GM12878 (cell line): ENCODE results near the gene ACVR1C. TPM values are rescaled to one million over a fixed set of nuclear protein-coding genes. Genes with fewer than 3 reads are reported as not detected.

Source experiments
- ATAC-seq: fragments of 200-7000 bp; cut with Tn5 transposase; 3 replicates; pipeline ENCODE4 v1.9.1; 2020; ENCODE audit warnings: mild to moderate bottlenecking, moderate library complexity
- BruUV-seq: library from RNA; stranded (reverse); fragments of 400-500 nt; replicated peaks from 2 replicates; lab custom pipeline; 2021; lab: Mats Ljungman, UMichigan
- CTCF ChIA-PET: fragments of 300-600 bp; sonication (Branson Sonifier 250); formaldehyde crosslinking; extraction: SDS; loops from one replicate; lab custom pipeline; 2021; ENCODE audit warnings: inconsistent platforms; lab: Yijun Ruan, JAX
- POLR2A ChIA-PET: fragments of 350-600 bp; formaldehyde crosslinking; extraction: SDS; loops from one replicate; lab custom pipeline; 2021; ENCODE audit warnings: inconsistent platforms; lab: Charles Lee
- RAD21 ChIA-PET: fragments of 300-600 bp; sonication (Branson Sonifier 250); formaldehyde crosslinking; loops from one replicate; lab custom pipeline; 2023; ENCODE audit warnings: antibody characterized with exemption; ENCODE audit not compliant: unreplicated experiment; lab: Charles Lee
- SMC1A ChIA-PET: fragments of 300-600 bp; sonication (Branson Sonifier 250); formaldehyde crosslinking; loops from one replicate; lab custom pipeline; 2023; ENCODE audit not compliant: unreplicated experiment, uncharacterized antibody; lab: Charles Lee
- DNase-seq: peaks from one replicate; pipeline ENCODE4 v3.0.0-alpha.2; 2011; ENCODE audit warnings: low read depth, low spot score
- FAIRE-seq: peaks from 3 replicates; lab custom pipeline; 2011; peaks lifted over from hg19 to GRCh38; lab: Jason Lieb, UNC
- H2AFZ ChIP-seq: 2 replicates; pipeline ENCODE4 v1.6.0; 2011; ENCODE audit warnings: low read depth, low read length, control low read depth; ENCODE audit not compliant: control insufficient read depth
- H3K27ac ChIP-seq: 2 replicates; pipeline ENCODE4 v1.5.1; 2011; ENCODE audit warnings: control low read depth; ENCODE audit not compliant: control insufficient read depth, insufficient read depth
- H3K27me3 ChIP-seq, 2 experiments: replicated peaks in 1 of 2; 2 replicates each; pipeline versions ENCODE4 v1.6.0 to v1.6.1; 2011; ENCODE audit warnings: low read length in 1 of 2; ENCODE audit not compliant: control insufficient read depth in 2 of 2, insufficient read depth in 2 of 2
- H3K36me3 ChIP-seq, 2 experiments: 2 replicates each; pipeline ENCODE4 v1.5.1; 2011; ENCODE audit warnings: low read length in 1 of 2; ENCODE audit not compliant: control insufficient read depth in 2 of 2, insufficient read depth in 2 of 2
- H3K4me1 ChIP-seq: 2 replicates; pipeline ENCODE4 v1.6.1; 2011; ENCODE audit warnings: mild to moderate bottlenecking, low read length, moderate library complexity, mixed read lengths; ENCODE audit not compliant: control insufficient read depth, insufficient read depth
- H3K4me2 ChIP-seq: 2 replicates; pipeline ENCODE4 v1.6.0; 2011; ENCODE audit warnings: control low read depth; ENCODE audit not compliant: control insufficient read depth, insufficient read depth
- H3K4me3 ChIP-seq: fragments of 200-600 bp; sonication (generic); 2 replicates; pipeline ENCODE4 v1.5.1; 2016
- H3K79me2 ChIP-seq: 2 replicates; pipeline ENCODE4 v1.6.0; 2011; ENCODE audit warnings: low read length; ENCODE audit not compliant: control insufficient read depth, insufficient read depth
- H3K9ac ChIP-seq: 2 replicates; pipeline ENCODE4 v1.8.0; 2011; ENCODE audit warnings: low read length, control low read depth, mixed read lengths; ENCODE audit not compliant: control insufficient read depth, insufficient read depth
- H3K9me3 ChIP-seq: replicated peaks from 3 replicates; pipeline ENCODE4 v1.5.1; 2011; ENCODE audit warnings: mild to moderate bottlenecking, low read length; ENCODE audit not compliant: control insufficient read depth, insufficient read depth
- H4K20me1 ChIP-seq: 2 replicates; pipeline ENCODE4 v1.6.0; 2011; ENCODE audit not compliant: control insufficient read depth, insufficient read depth
- CEBPB ChIP-seq, 2 experiments: fragments of 150-350 bp in 1 of 2; IDR thresholded peaks; 2 replicates each; pipeline ENCODE4 v1.6.1; 2012 to 2014; ENCODE audit warnings: low read depth in 2 of 2, low read length in 2 of 2, borderline replicate concordance in 1 of 2, inconsistent platforms in 1 of 2
- CHD1 ChIP-seq: IDR thresholded peaks from 2 replicates; pipeline ENCODE4 v1.6.1; 2012; ENCODE audit warnings: low read depth, low read length, improper control_type of control experiment
- FOS ChIP-seq: IDR thresholded peaks from 3 replicates; pipeline ENCODE4 v1.6.1; 2011; ENCODE audit warnings: borderline replicate concordance; ENCODE audit not compliant: insufficient read length; ENCODE audit errors: extremely low read depth
- GABPA ChIP-seq: IDR thresholded peaks from 2 replicates; pipeline ENCODE4 v1.6.1; 2014; ENCODE audit warnings: antibody characterized with exemption, low read depth, mild to moderate bottlenecking, inconsistent platforms
- HDAC6 ChIP-seq: fragments of 200-600 bp; sonication (generic); IDR thresholded peaks from one replicate; pipeline ENCODE4 v1.8.0; 2017; ENCODE audit warnings: antibody characterized with exemption; ENCODE audit not compliant: unreplicated experiment
- JUNB ChIP-seq: IDR thresholded peaks from 2 replicates; pipeline ENCODE4 v1.6.1; 2016; ENCODE audit warnings: antibody characterized with exemption, mild to moderate bottlenecking
- JUND ChIP-seq: IDR thresholded peaks from 2 replicates; pipeline ENCODE4 v1.6.1; 2012; ENCODE audit warnings: low read depth, mild to moderate bottlenecking, low read length, improper control_type of control experiment, moderate library complexity
- RAD21 ChIP-seq: IDR thresholded peaks from 2 replicates; pipeline ENCODE4 v1.6.1; 2011; ENCODE audit warnings: mild to moderate bottlenecking, low read depth, low read length, moderate library complexity; ENCODE audit not compliant: insufficient read depth
- SIX5 ChIP-seq: IDR thresholded peaks from 2 replicates; pipeline ENCODE4 v1.6.1; 2011; ENCODE audit warnings: mild to moderate bottlenecking, low read depth, low read length, moderate library complexity; ENCODE audit not compliant: severe bottlenecking
- SRF ChIP-seq, 2 experiments: IDR thresholded peaks; 2 replicates each; pipeline ENCODE4 v1.6.1; 2011; ENCODE audit warnings: low read depth in 2 of 2, low read length in 2 of 2, mild to moderate bottlenecking in 1 of 2, moderate library complexity in 1 of 2
- STAT3 ChIP-seq: IDR thresholded peaks from 2 replicates; pipeline ENCODE4 v1.6.1; 2011; ENCODE audit warnings: low read depth, low read length, improper control_type of control experiment
- TARDBP ChIP-seq: IDR thresholded peaks from 2 replicates; pipeline ENCODE4 v1.6.1; 2016; ENCODE audit warnings: borderline replicate concordance
- ZNF24 ChIP-seq: fragments of 450-650 bp; IDR thresholded peaks from 2 replicates; pipeline ENCODE4 v1.6.1; 2017; ENCODE audit warnings: antibody characterized with exemption, mild to moderate bottlenecking
- in situ Hi-C: fragments of 300-500 bp; cut with MboI; formaldehyde crosslinking; loops from 9 replicates; pipeline ENCODE4 v1.14.3; 2018; ENCODE audit warnings: mixed read lengths
- intact Hi-C: fragments of 100-400 bp; cut with micrococcal nuclease; formaldehyde crosslinking; loops from one replicate; pipeline ENCODE4 v1.14.2; 2022; ENCODE audit not compliant: unreplicated experiment
- polyA plus RNA-seq, 11 experiments: library from polyadenylated mRNA; depleted of rRNA in 4 of 11; unstranded in 6 of 11; stranded (reverse) in 5 of 11; fragments of >200 nt; fragmentation: Nextera tagmentation in 4 of 11; fragmentation: Illumina TruSeq in 1 of 11; extraction: Ambion mirVana in 4 of 11; extraction: Trizol in 1 of 11; gene quantifications; 1 replicate in 1 of 11; 2 replicates in 10 of 11; pipeline versions ENCODE4 v1.2.1 to v1.2.3, GENCODE V29; 2011 to 2016; ENCODE audit warnings: inconsistent platforms in 2 of 11, missing spikeins in 2 of 11, low read depth in 1 of 11
- total RNA-seq, 4 experiments: library from RNA; depleted of rRNA in 3 of 4; stranded (reverse); fragments of >200 nt in 3 of 4; fragmentation: Illumina TruSeq in 1 of 4; extraction: Trizol in 1 of 4; gene quantifications; 2 replicates each; pipeline versions ENCODE4 v1.2.1 to v1.2.3, GENCODE V29; 2013 to 2021
- TF ChIP-seq, protein P1 (sequence below): fragments of 450-650 bp; IDR thresholded peaks from 2 replicates; pipeline ENCODE4 v1.6.1; 2017; ENCODE audit warnings: mild to moderate bottlenecking, moderate library complexity
- TF ChIP-seq, protein P2 (sequence below): fragments of 450-650 bp; IDR thresholded peaks from 2 replicates; pipeline ENCODE4 v1.6.1; 2017; ENCODE audit warnings: mild to moderate bottlenecking, low read depth, inconsistent platforms; ENCODE audit not compliant: poor library complexity, severe bottlenecking
- TF ChIP-seq, protein P3 (sequence below): IDR thresholded peaks from 2 replicates; pipeline ENCODE4 v1.6.1; 2011; ENCODE audit warnings: borderline replicate concordance, low read depth, mild to moderate bottlenecking, moderate library complexity, mixed read lengths, low read length; ENCODE audit not compliant: insufficient read depth; ENCODE audit errors: extremely low read length
- TF ChIP-seq, protein P4 (sequence below): IDR thresholded peaks from 2 replicates; pipeline ENCODE4 v1.6.1; 2012; ENCODE audit warnings: low read depth, low read length, improper control_type of control experiment

The ACVR1C gene
- total and polyA plus RNA-seq, 10 of the 15 experiments (the other 5 are each of a cell fraction or from before 2014, with no cell fraction given) = not detected

DNA sequence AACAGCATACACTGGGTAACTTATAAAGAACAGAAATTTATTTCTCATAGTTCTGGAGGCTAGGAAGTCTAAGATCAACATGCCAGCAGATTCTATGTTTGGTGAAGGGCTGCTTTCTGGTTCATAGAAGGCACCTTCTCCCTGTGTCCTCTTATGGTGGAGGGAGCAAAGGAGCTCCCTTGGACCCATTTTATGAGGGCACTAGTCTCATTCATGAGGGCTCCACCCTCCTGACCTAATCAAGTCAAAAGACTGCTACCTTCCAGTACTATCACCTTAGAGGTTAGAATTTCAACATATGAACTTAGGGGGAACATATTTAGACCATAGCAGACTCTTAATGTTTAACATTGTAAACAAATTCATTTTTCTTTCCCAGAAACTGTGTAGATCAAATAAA, 54.5 kb downstream of the ACVR1C start:
- FAIRE-seq (no peak), ATAC-seq (no peak), DNase-seq (no peak)
- POLR2A ChIA-PET = no interaction called here
- no peak for TF ChIP-seq STAT3
- no peak for TF ChIP-seq FOS
- TF ChIP-seq TARDBP = no peak
- TF ChIP-seq, protein P1, sequence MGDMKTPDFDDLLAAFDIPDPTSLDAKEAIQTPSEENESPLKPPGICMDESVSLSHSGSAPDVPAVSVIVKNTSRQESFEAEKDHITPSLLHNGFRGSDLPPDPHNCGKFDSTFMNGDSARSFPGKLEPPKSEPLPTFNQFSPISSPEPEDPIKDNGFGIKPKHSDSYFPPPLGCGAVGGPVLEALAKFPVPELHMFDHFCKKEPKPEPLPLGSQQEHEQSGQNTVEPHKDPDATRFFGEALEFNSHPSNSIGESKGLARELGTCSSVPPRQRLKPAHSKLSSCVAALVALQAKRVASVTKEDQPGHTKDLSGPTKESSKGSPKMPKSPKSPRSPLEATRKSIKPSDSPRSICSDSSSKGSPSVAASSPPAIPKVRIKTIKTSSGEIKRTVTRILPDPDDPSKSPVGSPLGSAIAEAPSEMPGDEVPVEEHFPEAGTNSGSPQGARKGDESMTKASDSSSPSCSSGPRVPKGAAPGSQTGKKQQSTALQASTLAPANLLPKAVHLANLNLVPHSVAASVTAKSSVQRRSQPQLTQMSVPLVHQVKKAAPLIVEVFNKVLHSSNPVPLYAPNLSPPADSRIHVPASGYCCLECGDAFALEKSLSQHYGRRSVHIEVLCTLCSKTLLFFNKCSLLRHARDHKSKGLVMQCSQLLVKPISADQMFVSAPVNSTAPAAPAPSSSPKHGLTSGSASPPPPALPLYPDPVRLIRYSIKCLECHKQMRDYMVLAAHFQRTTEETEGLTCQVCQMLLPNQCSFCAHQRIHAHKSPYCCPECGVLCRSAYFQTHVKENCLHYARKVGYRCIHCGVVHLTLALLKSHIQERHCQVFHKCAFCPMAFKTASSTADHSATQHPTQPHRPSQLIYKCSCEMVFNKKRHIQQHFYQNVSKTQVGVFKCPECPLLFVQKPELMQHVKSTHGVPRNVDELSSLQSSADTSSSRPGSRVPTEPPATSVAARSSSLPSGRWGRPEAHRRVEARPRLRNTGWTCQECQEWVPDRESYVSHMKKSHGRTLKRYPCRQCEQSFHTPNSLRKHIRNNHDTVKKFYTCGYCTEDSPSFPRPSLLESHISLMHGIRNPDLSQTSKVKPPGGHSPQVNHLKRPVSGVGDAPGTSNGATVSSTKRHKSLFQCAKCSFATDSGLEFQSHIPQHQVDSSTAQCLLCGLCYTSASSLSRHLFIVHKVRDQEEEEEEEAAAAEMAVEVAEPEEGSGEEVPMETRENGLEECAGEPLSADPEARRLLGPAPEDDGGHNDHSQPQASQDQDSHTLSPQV = no peak
- TF ChIP-seq, protein P2, sequence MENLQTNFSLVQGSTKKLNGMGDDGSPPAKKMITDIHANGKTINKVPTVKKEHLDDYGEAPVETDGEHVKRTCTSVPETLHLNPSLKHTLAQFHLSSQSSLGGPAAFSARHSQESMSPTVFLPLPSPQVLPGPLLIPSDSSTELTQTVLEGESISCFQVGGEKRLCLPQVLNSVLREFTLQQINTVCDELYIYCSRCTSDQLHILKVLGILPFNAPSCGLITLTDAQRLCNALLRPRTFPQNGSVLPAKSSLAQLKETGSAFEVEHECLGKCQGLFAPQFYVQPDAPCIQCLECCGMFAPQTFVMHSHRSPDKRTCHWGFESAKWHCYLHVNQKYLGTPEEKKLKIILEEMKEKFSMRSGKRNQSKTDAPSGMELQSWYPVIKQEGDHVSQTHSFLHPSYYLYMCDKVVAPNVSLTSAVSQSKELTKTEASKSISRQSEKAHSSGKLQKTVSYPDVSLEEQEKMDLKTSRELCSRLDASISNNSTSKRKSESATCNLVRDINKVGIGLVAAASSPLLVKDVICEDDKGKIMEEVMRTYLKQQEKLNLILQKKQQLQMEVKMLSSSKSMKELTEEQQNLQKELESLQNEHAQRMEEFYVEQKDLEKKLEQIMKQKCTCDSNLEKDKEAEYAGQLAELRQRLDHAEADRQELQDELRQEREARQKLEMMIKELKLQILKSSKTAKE = no peak
- TF ChIP-seq JUNB = no peak
- TF ChIP-seq, protein P3, sequence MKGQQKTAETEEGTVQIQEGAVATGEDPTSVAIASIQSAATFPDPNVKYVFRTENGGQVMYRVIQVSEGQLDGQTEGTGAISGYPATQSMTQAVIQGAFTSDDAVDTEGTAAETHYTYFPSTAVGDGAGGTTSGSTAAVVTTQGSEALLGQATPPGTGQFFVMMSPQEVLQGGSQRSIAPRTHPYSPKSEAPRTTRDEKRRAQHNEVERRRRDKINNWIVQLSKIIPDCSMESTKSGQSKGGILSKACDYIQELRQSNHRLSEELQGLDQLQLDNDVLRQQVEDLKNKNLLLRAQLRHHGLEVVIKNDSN = no peak
- TF ChIP-seq SRF (IDR thresholded peaks at IDR 0.05; ENCODE audit: low read depth in 2 of 2, low read length in 2 of 2) = no peak
- no peak for TF ChIP-seq SIX5
- TF ChIP-seq ZNF24 = no peak
- TF ChIP-seq, protein P4, sequence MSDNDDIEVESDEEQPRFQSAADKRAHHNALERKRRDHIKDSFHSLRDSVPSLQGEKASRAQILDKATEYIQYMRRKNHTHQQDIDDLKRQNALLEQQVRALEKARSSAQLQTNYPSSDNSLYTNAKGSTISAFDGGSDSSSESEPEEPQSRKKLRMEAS = no peak
- no peak for TF ChIP-seq RAD21
- no peak for TF ChIP-seq JUND
- no peak for TF ChIP-seq GABPA
- no peak for TF ChIP-seq CHD1
- TF ChIP-seq CEBPB (IDR thresholded peaks at IDR 0.05; ENCODE audit: borderline replicate concordance in 1 of 2, low read depth in 2 of 2, low read length in 2 of 2) = no peak
- no peak for TF ChIP-seq HDAC6
- Histone ChIP-seq H3K36me3 (no peaks in the 10 kb centered on the region), H3K4me3 (no peak overlapping the region), H3K79me2 (no peaks in the 10 kb centered on the region), H3K4me1 (no peaks in the 10 kb centered on the region), H3K27ac (no peak overlapping the region), H2AFZ (no peak overlapping the region), H4K20me1 (no peaks in the 10 kb centered on the region), H3K9ac (no peak overlapping the region), H3K27me3 (no peaks in the 10 kb centered on the region), H3K9me3 (no peaks in the 10 kb centered on the region), H3K4me2 (no peak overlapping the region)
- CTCF ChIA-PET = no interaction called here
- SMC1A ChIA-PET = no interaction called here
- BruUV-seq = no TSS peak
- RAD21 ChIA-PET = no interaction called here
- intact Hi-C loops (no loop called here), in situ Hi-C loops (no loop called here)
